Mesothelial cell of epicardium (in vitro differentiated cells): ENCODE results near the gene SYPL1. TPM values are rescaled to one million over a fixed set of nuclear protein-coding genes. Genes with fewer than 3 reads are reported as not detected.

Experiments used
- DNase-seq, 2 experiments: peaks; one replicate each; pipeline ENCODE4 v3.0.0; 2021; ENCODE audit warnings: low spot score in 2 of 2; ENCODE audit not compliant: unreplicated experiment in 2 of 2
- H3K27ac Mint-ChIP-seq: 2 replicates; pipeline ENCODE4 v1.8.0; 2021; ENCODE audit warnings: mixed read lengths
- H3K27me3 Mint-ChIP-seq: 2 replicates; pipeline ENCODE4 v1.8.0; 2021; ENCODE audit warnings: low read depth, mixed read lengths
- H3K36me3 Mint-ChIP-seq: 2 replicates; pipeline ENCODE4 v1.8.0; 2021; ENCODE audit warnings: mixed read lengths
- H3K4me1 Mint-ChIP-seq: 2 replicates; pipeline ENCODE4 v1.8.0; 2021; ENCODE audit warnings: mixed read lengths
- H3K4me3 Mint-ChIP-seq: 2 replicates; pipeline ENCODE4 v1.8.0; 2021; ENCODE audit warnings: mild to moderate bottlenecking, moderate library complexity, mixed read lengths
- H3K9me3 Mint-ChIP-seq: 2 replicates; pipeline ENCODE4 v1.8.0; 2021; ENCODE audit warnings: mixed read lengths
- CTCF ChIP-seq: fragments of 200-600 bp; sonication (generic); IDR thresholded peaks from one replicate; pipeline ENCODE4 v1.5.0; 2021; ENCODE audit warnings: antibody characterized with exemption; ENCODE audit not compliant: unreplicated experiment
- total RNA-seq: library from RNA; stranded (reverse); gene quantifications from 3 replicates; pipeline ENCODE4 v1.2.1, GENCODE V29; 2021

Gene SYPL1
- total RNA-seq, 1 donor from 2014 or later = 64.0 TPM

- H3K4me1 Mint-ChIP-seq = no peaks in the 10 kb centered on the region
- no peak overlapping the region for H3K4me3 Mint-ChIP-seq
- no peaks in the 10 kb centered on the region for H3K27me3 Mint-ChIP-seq
- no peaks in the 10 kb centered on the region for H3K9me3 Mint-ChIP-seq
- TF ChIP-seq CTCF = no peak
- no peak overlapping the region for H3K27ac Mint-ChIP-seq
- H3K36me3 Mint-ChIP-seq = peaks cover 26% of the 10 kb centered on the region
- DNase-seq = no peak
Observed at GRCh38 chr7:106095634-106096033, 16.5 kb downstream of the SYPL1 start.

GRCh38 chr7:106094780-106095179 is 17.3 kb downstream of the SYPL1 start:
- no peak for DNase-seq
- no peak for TF ChIP-seq CTCF
- no peaks in the 10 kb centered on the region for H3K4me1 Mint-ChIP-seq
- no peaks in the 10 kb centered on the region for H3K27me3 Mint-ChIP-seq
- peaks cover 30% of the 10 kb centered on the region for H3K36me3 Mint-ChIP-seq
- no peak overlapping the region for H3K27ac Mint-ChIP-seq
- no peaks in the 10 kb centered on the region for H3K9me3 Mint-ChIP-seq
- H3K4me3 Mint-ChIP-seq = no peak overlapping the region

GRCh38 chr7:106092204-106092603 is 19.9 kb downstream of the SYPL1 start:
- H3K27ac Mint-ChIP-seq = no peak overlapping the region
- no peak for TF ChIP-seq CTCF
- H3K9me3 Mint-ChIP-seq = no peaks in the 10 kb centered on the region
- no peaks in the 10 kb centered on the region for H3K27me3 Mint-ChIP-seq
- DNase-seq = no peak
- peaks cover 7% of the 10 kb centered on the region for H3K4me1 Mint-ChIP-seq
- H3K4me3 Mint-ChIP-seq = no peak overlapping the region
- peaks cover 41% of the 10 kb centered on the region for H3K36me3 Mint-ChIP-seq

- H3K36me3 Mint-ChIP-seq = peaks cover 48% of the 10 kb centered on the region
- no peak overlapping the region for H3K4me3 Mint-ChIP-seq
- no peak for TF ChIP-seq CTCF
- H3K27me3 Mint-ChIP-seq = peaks cover 2% of the 10 kb centered on the region
- no peak overlapping the region for H3K27ac Mint-ChIP-seq
- no peak for DNase-seq
- peaks cover 7% of the 10 kb centered on the region for H3K4me1 Mint-ChIP-seq
- H3K9me3 Mint-ChIP-seq = peaks cover 12% of the 10 kb centered on the region
Observed at GRCh38 chr7:106089647-106090046, 22.5 kb downstream of the SYPL1 start.

- H3K4me1 Mint-ChIP-seq = peaks cover 7% of the 10 kb centered on the region
- DNase-seq = no peak
- no peak for TF ChIP-seq CTCF
- peaks cover 12% of the 10 kb centered on the region for H3K9me3 Mint-ChIP-seq
- H3K36me3 Mint-ChIP-seq = peaks cover 45% of the 10 kb centered on the region
- H3K4me3 Mint-ChIP-seq = no peak overlapping the region
- H3K27me3 Mint-ChIP-seq = peaks cover 5% of the 10 kb centered on the region
- no peak overlapping the region for H3K27ac Mint-ChIP-seq
Observed at GRCh38 chr7:106088014-106088413, 24.1 kb downstream of the SYPL1 start.

GRCh38 chr7:106086062-106086461 is 26.1 kb downstream of the SYPL1 start:
- no peak overlapping the region for H3K4me3 Mint-ChIP-seq
- DNase-seq = no peak
- peaks cover 7% of the 10 kb centered on the region for H3K4me1 Mint-ChIP-seq
- TF ChIP-seq CTCF = no peak
- no peak overlapping the region for H3K27ac Mint-ChIP-seq
- H3K9me3 Mint-ChIP-seq = peaks cover 12% of the 10 kb centered on the region
- H3K36me3 Mint-ChIP-seq = peaks cover 31% of the 10 kb centered on the region
- H3K27me3 Mint-ChIP-seq = peaks cover 5% of the 10 kb centered on the region
